Fibroblast of lung (primary cell): ENCODE results near the gene LRRC36.

Experiments used
- EZH2 ChIP-seq: IDR thresholded peaks from 2 replicates; pipeline ENCODE4 v1.5.1; 2012; ENCODE audit warnings: low read length, control low read depth, mild to moderate bottlenecking; ENCODE audit errors: missing control alignments
- TF ChIP-seq, protein P1 (sequence below), 2 donors: IDR thresholded peaks in 1 of 2; conservative IDR thresholded peaks in 1 of 2; 1 replicate in 1 of 2; 2 replicates in 1 of 2; pipeline ENCODE4 v1.5.1; 2011 to 2012; ENCODE audit warnings: low read length in 2 of 2, control low read depth in 1 of 2, inconsistent platforms in 1 of 2, low read depth in 1 of 2, mild to moderate bottlenecking in 1 of 2

DNA sequence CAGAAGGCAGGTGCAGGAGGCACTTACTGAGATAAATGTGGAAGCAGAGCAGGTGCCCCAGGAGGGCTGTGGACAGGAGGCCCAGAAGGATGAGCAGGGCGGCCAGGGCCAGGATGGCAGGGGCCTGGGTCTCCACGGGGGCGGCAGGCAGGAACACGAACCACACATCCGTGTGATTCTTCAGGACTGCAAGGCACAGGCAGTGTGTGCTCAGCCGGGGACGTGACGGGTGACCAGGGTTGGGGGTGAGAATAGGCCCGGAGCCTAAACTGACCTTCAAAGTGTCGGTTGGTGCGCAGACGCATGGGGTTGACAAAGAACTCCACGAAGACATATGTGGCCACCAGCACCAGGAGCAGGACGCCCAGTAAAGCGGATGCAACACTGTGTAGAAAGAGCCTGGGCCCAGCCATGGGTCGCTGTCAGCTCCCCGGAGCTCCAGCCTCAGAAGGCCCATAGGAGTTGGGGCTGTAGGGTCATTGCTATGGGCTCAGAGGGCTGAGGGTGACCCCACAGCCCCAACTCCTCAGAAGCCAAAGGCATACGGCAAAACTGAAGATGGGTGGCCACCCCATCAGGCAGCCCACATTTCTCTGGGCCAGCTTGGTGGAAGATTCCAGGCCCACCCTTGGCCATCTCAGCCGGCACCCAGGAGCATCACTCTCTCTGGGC lies 72.1 kb downstream of the LRRC36 start:
- no peak for TF ChIP-seq EZH2
- TF ChIP-seq, protein P1, sequence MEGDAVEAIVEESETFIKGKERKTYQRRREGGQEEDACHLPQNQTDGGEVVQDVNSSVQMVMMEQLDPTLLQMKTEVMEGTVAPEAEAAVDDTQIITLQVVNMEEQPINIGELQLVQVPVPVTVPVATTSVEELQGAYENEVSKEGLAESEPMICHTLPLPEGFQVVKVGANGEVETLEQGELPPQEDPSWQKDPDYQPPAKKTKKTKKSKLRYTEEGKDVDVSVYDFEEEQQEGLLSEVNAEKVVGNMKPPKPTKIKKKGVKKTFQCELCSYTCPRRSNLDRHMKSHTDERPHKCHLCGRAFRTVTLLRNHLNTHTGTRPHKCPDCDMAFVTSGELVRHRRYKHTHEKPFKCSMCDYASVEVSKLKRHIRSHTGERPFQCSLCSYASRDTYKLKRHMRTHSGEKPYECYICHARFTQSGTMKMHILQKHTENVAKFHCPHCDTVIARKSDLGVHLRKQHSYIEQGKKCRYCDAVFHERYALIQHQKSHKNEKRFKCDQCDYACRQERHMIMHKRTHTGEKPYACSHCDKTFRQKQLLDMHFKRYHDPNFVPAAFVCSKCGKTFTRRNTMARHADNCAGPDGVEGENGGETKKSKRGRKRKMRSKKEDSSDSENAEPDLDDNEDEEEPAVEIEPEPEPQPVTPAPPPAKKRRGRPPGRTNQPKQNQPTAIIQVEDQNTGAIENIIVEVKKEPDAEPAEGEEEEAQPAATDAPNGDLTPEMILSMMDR (conservative IDR thresholded peaks at IDR 0.05 in 1 of 2, IDR thresholded peaks at IDR 0.05 in 1 of 2; ENCODE audit: low read depth in 1 of 2, low read length in 2 of 2) = no peak
